Measurements from ENCODE around the gene MCUR1. TPM values are rescaled to one million over a fixed set of nuclear protein-coding genes. Genes with fewer than 3 reads are reported as not detected.

The MCUR1 gene
- total and polyA plus RNA-seq, 2 of the 13 experiments (the other 11 are each of a cell fraction or from before 2014, with no cell fraction given), result 8.0 to 29.6 TPM

DNA sequence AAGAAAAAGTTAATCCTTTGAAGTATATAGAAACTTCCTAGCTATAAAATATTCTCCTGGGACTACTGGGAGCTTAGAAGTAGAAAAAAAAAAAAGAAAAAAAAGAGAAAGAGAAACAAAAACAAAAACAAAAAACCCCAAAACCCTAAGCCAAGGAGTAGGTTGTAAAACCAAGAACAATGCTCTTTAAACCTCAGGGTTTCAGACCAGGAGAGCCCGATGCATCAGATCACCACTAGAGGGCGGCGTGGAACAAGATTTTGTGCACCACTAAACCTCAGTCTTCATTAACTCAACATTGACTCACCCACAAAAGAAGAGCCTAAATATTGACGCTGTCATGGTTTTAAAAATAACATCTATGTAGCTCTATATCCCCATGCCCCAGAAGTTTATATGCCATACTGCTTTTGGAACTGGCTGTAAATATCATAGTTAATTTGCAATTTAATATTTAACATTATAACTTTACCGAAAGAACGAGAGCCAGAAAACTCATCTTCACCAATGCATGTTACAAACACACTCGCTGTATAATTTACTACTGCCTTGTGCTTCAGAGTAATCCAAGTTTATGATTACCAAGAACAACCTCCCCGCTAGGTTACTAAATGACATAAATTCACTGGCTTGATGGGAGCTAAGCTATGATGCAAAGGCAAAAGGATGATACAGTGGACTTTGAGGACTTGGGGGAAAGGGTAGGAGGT lies 19.2 kb downstream of the MCUR1 start (continued):
- TF ChIP-seq, protein P1, sequence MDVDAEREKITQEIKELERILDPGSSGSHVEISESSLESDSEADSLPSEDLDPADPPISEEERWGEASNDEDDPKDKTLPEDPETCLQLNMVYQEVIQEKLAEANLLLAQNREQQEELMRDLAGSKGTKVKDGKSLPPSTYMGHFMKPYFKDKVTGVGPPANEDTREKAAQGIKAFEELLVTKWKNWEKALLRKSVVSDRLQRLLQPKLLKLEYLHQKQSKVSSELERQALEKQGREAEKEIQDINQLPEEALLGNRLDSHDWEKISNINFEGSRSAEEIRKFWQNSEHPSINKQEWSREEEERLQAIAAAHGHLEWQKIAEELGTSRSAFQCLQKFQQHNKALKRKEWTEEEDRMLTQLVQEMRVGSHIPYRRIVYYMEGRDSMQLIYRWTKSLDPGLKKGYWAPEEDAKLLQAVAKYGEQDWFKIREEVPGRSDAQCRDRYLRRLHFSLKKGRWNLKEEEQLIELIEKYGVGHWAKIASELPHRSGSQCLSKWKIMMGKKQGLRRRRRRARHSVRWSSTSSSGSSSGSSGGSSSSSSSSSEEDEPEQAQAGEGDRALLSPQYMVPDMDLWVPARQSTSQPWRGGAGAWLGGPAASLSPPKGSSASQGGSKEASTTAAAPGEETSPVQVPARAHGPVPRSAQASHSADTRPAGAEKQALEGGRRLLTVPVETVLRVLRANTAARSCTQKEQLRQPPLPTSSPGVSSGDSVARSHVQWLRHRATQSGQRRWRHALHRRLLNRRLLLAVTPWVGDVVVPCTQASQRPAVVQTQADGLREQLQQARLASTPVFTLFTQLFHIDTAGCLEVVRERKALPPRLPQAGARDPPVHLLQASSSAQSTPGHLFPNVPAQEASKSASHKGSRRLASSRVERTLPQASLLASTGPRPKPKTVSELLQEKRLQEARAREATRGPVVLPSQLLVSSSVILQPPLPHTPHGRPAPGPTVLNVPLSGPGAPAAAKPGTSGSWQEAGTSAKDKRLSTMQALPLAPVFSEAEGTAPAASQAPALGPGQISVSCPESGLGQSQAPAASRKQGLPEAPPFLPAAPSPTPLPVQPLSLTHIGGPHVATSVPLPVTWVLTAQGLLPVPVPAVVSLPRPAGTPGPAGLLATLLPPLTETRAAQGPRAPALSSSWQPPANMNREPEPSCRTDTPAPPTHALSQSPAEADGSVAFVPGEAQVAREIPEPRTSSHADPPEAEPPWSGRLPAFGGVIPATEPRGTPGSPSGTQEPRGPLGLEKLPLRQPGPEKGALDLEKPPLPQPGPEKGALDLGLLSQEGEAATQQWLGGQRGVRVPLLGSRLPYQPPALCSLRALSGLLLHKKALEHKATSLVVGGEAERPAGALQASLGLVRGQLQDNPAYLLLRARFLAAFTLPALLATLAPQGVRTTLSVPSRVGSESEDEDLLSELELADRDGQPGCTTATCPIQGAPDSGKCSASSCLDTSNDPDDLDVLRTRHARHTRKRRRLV (CRISPR knock-in tag; IDR thresholded peaks at IDR 0.05), result no peak
- TF ChIP-seq FOSL2 (CRISPR knock-in tag; IDR thresholded peaks at IDR 0.05) (peak; percentile 55), ZNF629 (CRISPR knock-in tag; conservative IDR thresholded peaks at IDR 0.05) (peak; percentile 70), SMC3 (IDR thresholded peaks at IDR 0.05; ENCODE audit: low read length) (peak; percentile 96), ZNF274 (CRISPR knock-in tag; IDR thresholded peaks at IDR 0.05) (no peak), LCORL (IDR thresholded peaks at IDR 0.05) (no peak), LCORL (CRISPR knock-in tag; IDR thresholded peaks at IDR 0.05) (0 out of 2 replicates have a peak, but pooled peaks have one; percentile 40), RAD21 (CRISPR knock-in tag; IDR thresholded peaks at IDR 0.05) (peak; percentile 73), PCBP2 (optimal IDR thresholded peaks at IDR 0.05; ENCODE audit: low read depth, low read length, poor library complexity, severe bottlenecking) (peak; percentile 38), MIXL1 (CRISPR knock-in tag; IDR thresholded peaks at IDR 0.05) (peak; percentile 66), ZMYM4 (CRISPR knock-in tag; IDR thresholded peaks at IDR 0.05) (0 out of 2 replicates have a peak, but pooled peaks have one; percentile 23), ZNF3 (CRISPR knock-in tag; IDR thresholded peaks at IDR 0.05) (0 out of 2 replicates have a peak, but pooled peaks have one; percentile 33)
- TF ChIP-seq, protein P2, sequence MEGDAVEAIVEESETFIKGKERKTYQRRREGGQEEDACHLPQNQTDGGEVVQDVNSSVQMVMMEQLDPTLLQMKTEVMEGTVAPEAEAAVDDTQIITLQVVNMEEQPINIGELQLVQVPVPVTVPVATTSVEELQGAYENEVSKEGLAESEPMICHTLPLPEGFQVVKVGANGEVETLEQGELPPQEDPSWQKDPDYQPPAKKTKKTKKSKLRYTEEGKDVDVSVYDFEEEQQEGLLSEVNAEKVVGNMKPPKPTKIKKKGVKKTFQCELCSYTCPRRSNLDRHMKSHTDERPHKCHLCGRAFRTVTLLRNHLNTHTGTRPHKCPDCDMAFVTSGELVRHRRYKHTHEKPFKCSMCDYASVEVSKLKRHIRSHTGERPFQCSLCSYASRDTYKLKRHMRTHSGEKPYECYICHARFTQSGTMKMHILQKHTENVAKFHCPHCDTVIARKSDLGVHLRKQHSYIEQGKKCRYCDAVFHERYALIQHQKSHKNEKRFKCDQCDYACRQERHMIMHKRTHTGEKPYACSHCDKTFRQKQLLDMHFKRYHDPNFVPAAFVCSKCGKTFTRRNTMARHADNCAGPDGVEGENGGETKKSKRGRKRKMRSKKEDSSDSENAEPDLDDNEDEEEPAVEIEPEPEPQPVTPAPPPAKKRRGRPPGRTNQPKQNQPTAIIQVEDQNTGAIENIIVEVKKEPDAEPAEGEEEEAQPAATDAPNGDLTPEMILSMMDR (CRISPR knock-in tag; IDR thresholded peaks at IDR 0.05), result peak; percentile 91
- TF ChIP-seq, protein P3, sequence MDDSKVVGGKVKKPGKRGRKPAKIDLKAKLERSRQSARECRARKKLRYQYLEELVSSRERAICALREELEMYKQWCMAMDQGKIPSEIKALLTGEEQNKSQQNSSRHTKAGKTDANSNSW (CRISPR knock-in tag; IDR thresholded peaks at IDR 0.05; ENCODE audit: borderline replicate concordance), result no peak
- TF ChIP-seq, protein P4, sequence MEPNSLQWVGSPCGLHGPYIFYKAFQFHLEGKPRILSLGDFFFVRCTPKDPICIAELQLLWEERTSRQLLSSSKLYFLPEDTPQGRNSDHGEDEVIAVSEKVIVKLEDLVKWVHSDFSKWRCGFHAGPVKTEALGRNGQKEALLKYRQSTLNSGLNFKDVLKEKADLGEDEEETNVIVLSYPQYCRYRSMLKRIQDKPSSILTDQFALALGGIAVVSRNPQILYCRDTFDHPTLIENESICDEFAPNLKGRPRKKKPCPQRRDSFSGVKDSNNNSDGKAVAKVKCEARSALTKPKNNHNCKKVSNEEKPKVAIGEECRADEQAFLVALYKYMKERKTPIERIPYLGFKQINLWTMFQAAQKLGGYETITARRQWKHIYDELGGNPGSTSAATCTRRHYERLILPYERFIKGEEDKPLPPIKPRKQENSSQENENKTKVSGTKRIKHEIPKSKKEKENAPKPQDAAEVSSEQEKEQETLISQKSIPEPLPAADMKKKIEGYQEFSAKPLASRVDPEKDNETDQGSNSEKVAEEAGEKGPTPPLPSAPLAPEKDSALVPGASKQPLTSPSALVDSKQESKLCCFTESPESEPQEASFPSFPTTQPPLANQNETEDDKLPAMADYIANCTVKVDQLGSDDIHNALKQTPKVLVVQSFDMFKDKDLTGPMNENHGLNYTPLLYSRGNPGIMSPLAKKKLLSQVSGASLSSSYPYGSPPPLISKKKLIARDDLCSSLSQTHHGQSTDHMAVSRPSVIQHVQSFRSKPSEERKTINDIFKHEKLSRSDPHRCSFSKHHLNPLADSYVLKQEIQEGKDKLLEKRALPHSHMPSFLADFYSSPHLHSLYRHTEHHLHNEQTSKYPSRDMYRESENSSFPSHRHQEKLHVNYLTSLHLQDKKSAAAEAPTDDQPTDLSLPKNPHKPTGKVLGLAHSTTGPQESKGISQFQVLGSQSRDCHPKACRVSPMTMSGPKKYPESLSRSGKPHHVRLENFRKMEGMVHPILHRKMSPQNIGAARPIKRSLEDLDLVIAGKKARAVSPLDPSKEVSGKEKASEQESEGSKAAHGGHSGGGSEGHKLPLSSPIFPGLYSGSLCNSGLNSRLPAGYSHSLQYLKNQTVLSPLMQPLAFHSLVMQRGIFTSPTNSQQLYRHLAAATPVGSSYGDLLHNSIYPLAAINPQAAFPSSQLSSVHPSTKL (CRISPR knock-in tag; IDR thresholded peaks at IDR 0.05), result 0 out of 2 replicates have a peak, but pooled peaks have one; percentile 21
- TF ChIP-seq, protein P5, sequence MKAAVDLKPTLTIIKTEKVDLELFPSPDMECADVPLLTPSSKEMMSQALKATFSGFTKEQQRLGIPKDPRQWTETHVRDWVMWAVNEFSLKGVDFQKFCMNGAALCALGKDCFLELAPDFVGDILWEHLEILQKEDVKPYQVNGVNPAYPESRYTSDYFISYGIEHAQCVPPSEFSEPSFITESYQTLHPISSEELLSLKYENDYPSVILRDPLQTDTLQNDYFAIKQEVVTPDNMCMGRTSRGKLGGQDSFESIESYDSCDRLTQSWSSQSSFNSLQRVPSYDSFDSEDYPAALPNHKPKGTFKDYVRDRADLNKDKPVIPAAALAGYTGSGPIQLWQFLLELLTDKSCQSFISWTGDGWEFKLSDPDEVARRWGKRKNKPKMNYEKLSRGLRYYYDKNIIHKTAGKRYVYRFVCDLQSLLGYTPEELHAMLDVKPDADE (CRISPR knock-in tag; IDR thresholded peaks at IDR 0.05), result no peak

All from HepG2 (cell line).